GM18502 (cell line): ENCODE results near the gene LGALS3BP.
"Not testable (repeated sequence)": the region's sequence is repeated elsewhere in the genome, so short reads cannot be mapped to it uniquely, and the experiment has no call there.

Experiments used
- ATAC-seq: cut with Tn5 transposase; IDR thresholded peaks from one replicate; pipeline ENCODE4 v1.9.1; 2021; ENCODE audit warnings: mild to moderate bottlenecking; ENCODE audit not compliant: unreplicated experiment, poor library complexity

The LGALS3BP gene

GRCh38 chr17:78979780-78980623 lies at the start of gene LGALS3BP:
TSS of gene LGALS3BP (minus strand) at chr17:78979923. CDS start at chr17:78977191, 2,732 bp downstream.
- ATAC-seq, result no peak

- no peak for ATAC-seq
Observed at GRCh38 chr17:79028496-79029326, 49.0 kb upstream of the LGALS3BP start.

- ATAC-seq, result no peak
Observed at GRCh38 chr17:79027925-79028491, 48.3 kb upstream of the LGALS3BP start.

- no peak for ATAC-seq
Observed at GRCh38 chr17:79027274-79027924, 47.7 kb upstream of the LGALS3BP start.

GRCh38 chr17:79026376-79027273 lies 46.9 kb upstream of the LGALS3BP start:
- ATAC-seq, result no peak

- ATAC-seq, result no peak
Observed at GRCh38 chr17:79024901-79025737, 45.4 kb upstream of the LGALS3BP start.

- ATAC-seq, result no peak
Observed at GRCh38 chr17:79023886-79024771, 44.4 kb upstream of the LGALS3BP start, which contains the start of gene C1QTNF1. TSS of gene C1QTNF1 (plus strand) at chr17:79024169. CDS start at chr17:79043969, 19,800 bp downstream.

GRCh38 chr17:79023180-79023705 lies 43.5 kb upstream of the LGALS3BP start:
- ATAC-seq, result no peak

GRCh38 chr17:79022507-79022991 lies 42.8 kb upstream of the LGALS3BP start:
- ATAC-seq, result no peak

- not testable (repeated sequence) for ATAC-seq
Observed at GRCh38 chr17:79021929-79022328, 42.2 kb upstream of the LGALS3BP start.

GRCh38 chr17:79020631-79021301 lies 41.0 kb upstream of the LGALS3BP start:
- ATAC-seq, result no peak

GRCh38 chr17:79019632-79020584 lies 40.2 kb upstream of the LGALS3BP start:
- ATAC-seq, result no peak

GRCh38 chr17:79019261-79019631 lies 39.5 kb upstream of the LGALS3BP start:
- no peak for ATAC-seq

- ATAC-seq, result no peak
Observed at GRCh38 chr17:79018370-79018695, 38.6 kb upstream of the LGALS3BP start.

GRCh38 chr17:79017546-79018369 lies 38.0 kb upstream of the LGALS3BP start:
- no peak for ATAC-seq
